ENCODE results near the gene ASB15. TPM values are rescaled to one million over a fixed set of nuclear protein-coding genes. Genes with fewer than 3 reads are reported as not detected.

The ASB15 gene
- total and polyA plus RNA-seq, 2 of the 4 experiments (the other 2 are of a cell fraction) = not detected

DNA sequence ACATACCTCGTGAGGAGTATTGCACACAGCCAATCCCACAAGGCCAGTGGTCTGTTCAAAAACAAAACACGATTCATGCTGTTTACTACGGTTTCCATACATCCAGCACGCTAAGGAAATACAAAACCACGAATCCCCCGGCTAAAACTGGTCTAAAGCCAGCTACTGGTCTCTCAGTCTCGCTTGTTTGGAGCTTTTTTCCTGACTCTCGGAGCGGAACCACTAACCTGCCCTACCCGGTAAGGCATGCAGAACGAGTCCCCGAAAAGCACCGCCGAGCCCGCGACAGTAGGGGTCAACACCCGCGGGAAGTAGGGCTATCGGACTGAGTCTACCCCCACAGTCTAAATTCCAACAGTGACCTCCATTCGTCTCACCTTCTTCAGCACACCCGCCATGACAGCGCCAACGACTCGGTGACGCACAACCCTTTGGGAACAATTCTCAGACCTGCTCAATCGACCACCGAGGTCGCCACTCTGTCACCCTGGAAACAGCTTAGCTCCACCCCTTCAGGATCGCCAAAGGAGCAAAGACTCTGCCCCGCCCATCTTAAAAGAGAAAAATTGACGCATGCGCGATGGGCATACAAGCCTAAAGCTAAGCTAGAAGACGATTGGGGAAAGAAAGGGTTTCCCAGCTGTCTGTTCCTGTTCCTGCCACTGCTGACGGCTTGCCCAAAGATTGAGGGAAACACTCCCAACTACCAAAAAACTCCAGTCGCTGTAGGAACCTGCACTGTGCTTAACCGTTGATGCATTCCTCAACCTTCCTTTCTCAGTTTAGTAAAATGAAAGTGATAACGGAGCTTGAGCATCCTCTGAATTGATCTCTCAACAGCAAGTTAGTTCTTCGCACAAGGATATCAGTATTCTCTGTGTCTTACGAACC is 44.0 kb upstream of the ASB15 start, which contains the start of gene NDUFA5:
NDUFA5 (minus strand) TSS at position 421 of the 891 bp plus-strand sequence; CDS start at position 398, 23 bp downstream.
- Histone ChIP-seq H2BK120ac (ENCODE audit: low read depth, low read length) (peak within 1 kb of the TSS; percentile 88), H3K4me1 (ENCODE audit: control insufficient read depth, insufficient read depth, low read length) (no peaks in the 10 kb centered on the region), H3K27me3 (ENCODE audit: control insufficient read depth, insufficient read depth, low read length) (no peaks in the 10 kb centered on the region), H3K56ac (ENCODE audit: extremely low read depth, insufficient read depth, low read length) (peak within 1 kb of the TSS; percentile 72; the same call in 1 of the 2 replicates), H4K20me1 (ENCODE audit: insufficient read depth, low read length) (no peaks in the 10 kb centered on the region), H3K18ac (ENCODE audit: low read depth, low read length) (peak within 1 kb of the TSS; percentile 75), H4K5ac (ENCODE audit: low read depth, low read length) (peak within 1 kb of the TSS; percentile 84), H2AFZ (replicated peaks; ENCODE audit: low read length, poor library complexity) (peak within 1 kb of the TSS; percentile 97), H3K23ac (ENCODE audit: low read depth, low read length) (peak within 1 kb of the TSS; percentile 88), H2BK5ac (ENCODE audit: low read depth, low read length, poor library complexity, severe bottlenecking) (peak within 1 kb of the TSS; percentile 77), H2AK9ac (replicated peaks; ENCODE audit: low read depth, low read length, poor library complexity) (peak within 1 kb of the TSS; percentile 68), H3K4me3 (ENCODE audit: insufficient read depth, low read depth, low read length) (peak within 1 kb of the TSS; percentile 66), H3K4ac (ENCODE audit: low read depth, low read length) (peak within 1 kb of the TSS; percentile 87), H3K36me3 (ENCODE audit: control insufficient read depth, insufficient read depth, low read length) (peaks cover 2% of the 10 kb centered on the region), H2AK5ac (ENCODE audit: low read depth, low read length) (no peak within 1 kb of the TSS; the same call in 1 of the 2 replicates), H3K79me1 (ENCODE audit: low read depth in 1 of 2, low read length in 2 of 2) (peaks cover 11 to 25% of the 10 kb centered on the region in 2 experiments), H4K91ac (ENCODE audit: insufficient read depth, low read depth, low read length) (peak within 1 kb of the TSS; percentile 87), H3K14ac (replicated peaks; ENCODE audit: low read depth, low read length) (peak within 1 kb of the TSS; percentile 98), H3K27ac (ENCODE audit: insufficient read depth, low read length) (peak within 1 kb of the TSS; percentile 72), H3K9me3 (ENCODE audit: control insufficient read depth, insufficient read depth, low read length) (no peaks in the 10 kb centered on the region), H2BK15ac (ENCODE audit: low read depth, low read length) (peak within 1 kb of the TSS; percentile 77; the same call in 2 of the 3 replicates), H3K9ac (ENCODE audit: low read depth, low read length) (peak within 1 kb of the TSS; percentile 84), H3K4me2 (ENCODE audit: low read depth, low read length) (peak within 1 kb of the TSS; percentile 84), H4K8ac (ENCODE audit: low read depth in 2 of 2, low read length in 2 of 2) (peak within 1 kb of the TSS; percentile 87 to 95), H2BK20ac (ENCODE audit: low read depth, low read length) (peak within 1 kb of the TSS; percentile 62), H3K9me1 (ENCODE audit: insufficient read depth, low read length) (no peaks in the 10 kb centered on the region; the same call in 1 of the 2 replicates)
- 1% methylated on average over 17 of the region's 40 CpGs; no CpG with 5 or more reads in 1 of the 2 experiments for WGBS, 2 experiments (ENCODE audit: extremely low coverage in 2 of 2, insufficient read length in 1 of 2)
- peak; percentile 99 for DNase-seq
- POLR2A ChIA-PET (ENCODE audit: unreplicated experiment) = interaction anchor here (1.1 kb wide), 1 partner anchor 9 kb away, joined by 3 read pairs; no protein-coding TSS in a partner anchor
- dilution Hi-C loops (cut with HindIII; ENCODE audit: low sequenced_read_pairs, unreplicated experiment) (no loop called here), intact Hi-C loops (cut with micrococcal nuclease) (loop anchor here (1.0 to 5.0 kb wide), 3 partner anchors 21 to 190 kb away; partner anchors contain the start of genes IQUB and WASL), in situ Hi-C loops (cut with MboI; ENCODE audit: low sequenced_read_pairs) (no loop called here)
- CTCF ChIA-PET = interaction anchor here (0.7 kb wide), 1 partner anchor 21 kb away, joined by 3 read pairs; no protein-coding TSS in a partner anchor
- no TSS peak for BruUV-seq (replicated peaks)
- ATAC-seq (ENCODE audit: low read depth) = peak; percentile 99
- TF ChIP-seq, protein P1, sequence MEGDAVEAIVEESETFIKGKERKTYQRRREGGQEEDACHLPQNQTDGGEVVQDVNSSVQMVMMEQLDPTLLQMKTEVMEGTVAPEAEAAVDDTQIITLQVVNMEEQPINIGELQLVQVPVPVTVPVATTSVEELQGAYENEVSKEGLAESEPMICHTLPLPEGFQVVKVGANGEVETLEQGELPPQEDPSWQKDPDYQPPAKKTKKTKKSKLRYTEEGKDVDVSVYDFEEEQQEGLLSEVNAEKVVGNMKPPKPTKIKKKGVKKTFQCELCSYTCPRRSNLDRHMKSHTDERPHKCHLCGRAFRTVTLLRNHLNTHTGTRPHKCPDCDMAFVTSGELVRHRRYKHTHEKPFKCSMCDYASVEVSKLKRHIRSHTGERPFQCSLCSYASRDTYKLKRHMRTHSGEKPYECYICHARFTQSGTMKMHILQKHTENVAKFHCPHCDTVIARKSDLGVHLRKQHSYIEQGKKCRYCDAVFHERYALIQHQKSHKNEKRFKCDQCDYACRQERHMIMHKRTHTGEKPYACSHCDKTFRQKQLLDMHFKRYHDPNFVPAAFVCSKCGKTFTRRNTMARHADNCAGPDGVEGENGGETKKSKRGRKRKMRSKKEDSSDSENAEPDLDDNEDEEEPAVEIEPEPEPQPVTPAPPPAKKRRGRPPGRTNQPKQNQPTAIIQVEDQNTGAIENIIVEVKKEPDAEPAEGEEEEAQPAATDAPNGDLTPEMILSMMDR (conservative IDR thresholded peaks at IDR 0.05; ENCODE audit: low read depth, low read length) = no peak
- no peak for TF ChIP-seq CHD1 (IDR thresholded peaks at IDR 0.05; ENCODE audit: low read depth, low read length)
- TF ChIP-seq, protein P2, sequence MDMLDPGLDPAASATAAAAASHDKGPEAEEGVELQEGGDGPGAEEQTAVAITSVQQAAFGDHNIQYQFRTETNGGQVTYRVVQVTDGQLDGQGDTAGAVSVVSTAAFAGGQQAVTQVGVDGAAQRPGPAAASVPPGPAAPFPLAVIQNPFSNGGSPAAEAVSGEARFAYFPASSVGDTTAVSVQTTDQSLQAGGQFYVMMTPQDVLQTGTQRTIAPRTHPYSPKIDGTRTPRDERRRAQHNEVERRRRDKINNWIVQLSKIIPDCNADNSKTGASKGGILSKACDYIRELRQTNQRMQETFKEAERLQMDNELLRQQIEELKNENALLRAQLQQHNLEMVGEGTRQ (IDR thresholded peaks at IDR 0.05; ENCODE audit: low read depth, low read length) = no peak
- TF ChIP-seq SMC3 (IDR thresholded peaks at IDR 0.05; ENCODE audit: low read depth, low read length) = no peak
- TF ChIP-seq POLR2A (IDR thresholded peaks at IDR 0.05; ENCODE audit: low read depth, low read length) = peak; percentile 64; the same call in 1 of the 2 replicates
- peak; percentile 44; the same call in 1 of the 2 replicates for TF ChIP-seq MAZ (IDR thresholded peaks at IDR 0.05; ENCODE audit: borderline replicate concordance, low read depth, low read length)
- TF ChIP-seq RAD21 (IDR thresholded peaks at IDR 0.05; ENCODE audit: low read length) = no peak
- TF ChIP-seq NFE2L2 (IDR thresholded peaks at IDR 0.05; ENCODE audit: low read depth, low read length) = no peak
- TF ChIP-seq RFX5 (IDR thresholded peaks at IDR 0.05; ENCODE audit: low read depth, low read length) = no peak
- no peak; the same call in 1 of the 2 replicates for TF ChIP-seq BHLHE40 (IDR thresholded peaks at IDR 0.05; ENCODE audit: low read depth, low read length)
- TF ChIP-seq ELK1 (IDR thresholded peaks at IDR 0.05; ENCODE audit: borderline replicate concordance, low read depth, low read length) = no peak
- no peak for TF ChIP-seq RCOR1 (IDR thresholded peaks at IDR 0.05; ENCODE audit: insufficient replicate concordance, low read length)
- no peak for TF ChIP-seq CEBPB (IDR thresholded peaks at IDR 0.05; ENCODE audit: low read depth, low read length)

Measured in IMR-90 (cell line).